ENCODE measurements around the gene RNF39.

RNF39 gene

GRCh38 chr6:30112402-30112994 is 36.9 kb upstream of the RNF39 start:
- Histone ChIP-seq H3K4me3 (ENCODE audit: low read length) (no peak overlapping the region), H3K79me2 (ENCODE audit: low read length) (no peaks in the 10 kb centered on the region), H3K4me2 (ENCODE audit: low read depth, low read length) (no peak overlapping the region), H4K20me1 (ENCODE audit: insufficient read depth, low read length) (no peaks in the 10 kb centered on the region), H3K9ac (ENCODE audit: low read length) (no peak overlapping the region), H3K9me3 (replicated peaks; ENCODE audit: insufficient read depth, low read length) (no peaks in the 10 kb centered on the region), H3K36me3 (replicated peaks; ENCODE audit: insufficient read depth, low read length) (no peaks in the 10 kb centered on the region), H3F3A (ENCODE audit: insufficient read depth, low read length) (peaks cover 9% of the 10 kb centered on the region; the same call in 1 of the 2 replicates), H3K9me2 (replicated peaks; ENCODE audit: insufficient read depth, low read length) (no peaks in the 10 kb centered on the region), H3K27me3 (replicated peaks; ENCODE audit: insufficient read depth, low read length) (no peaks in the 10 kb centered on the region), H3K27ac (ENCODE audit: low read length) (no peak overlapping the region), H3K4me1 (ENCODE audit: low read length) (peaks cover 13% of the 10 kb centered on the region), H2AFZ (ENCODE audit: low read length) (no peak overlapping the region)
- TF ChIP-seq, protein P1, sequence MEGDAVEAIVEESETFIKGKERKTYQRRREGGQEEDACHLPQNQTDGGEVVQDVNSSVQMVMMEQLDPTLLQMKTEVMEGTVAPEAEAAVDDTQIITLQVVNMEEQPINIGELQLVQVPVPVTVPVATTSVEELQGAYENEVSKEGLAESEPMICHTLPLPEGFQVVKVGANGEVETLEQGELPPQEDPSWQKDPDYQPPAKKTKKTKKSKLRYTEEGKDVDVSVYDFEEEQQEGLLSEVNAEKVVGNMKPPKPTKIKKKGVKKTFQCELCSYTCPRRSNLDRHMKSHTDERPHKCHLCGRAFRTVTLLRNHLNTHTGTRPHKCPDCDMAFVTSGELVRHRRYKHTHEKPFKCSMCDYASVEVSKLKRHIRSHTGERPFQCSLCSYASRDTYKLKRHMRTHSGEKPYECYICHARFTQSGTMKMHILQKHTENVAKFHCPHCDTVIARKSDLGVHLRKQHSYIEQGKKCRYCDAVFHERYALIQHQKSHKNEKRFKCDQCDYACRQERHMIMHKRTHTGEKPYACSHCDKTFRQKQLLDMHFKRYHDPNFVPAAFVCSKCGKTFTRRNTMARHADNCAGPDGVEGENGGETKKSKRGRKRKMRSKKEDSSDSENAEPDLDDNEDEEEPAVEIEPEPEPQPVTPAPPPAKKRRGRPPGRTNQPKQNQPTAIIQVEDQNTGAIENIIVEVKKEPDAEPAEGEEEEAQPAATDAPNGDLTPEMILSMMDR (IDR thresholded peaks at IDR 0.05; ENCODE audit: low read length): no peak
- TF ChIP-seq EZH2phosphoT487 (IDR thresholded peaks at IDR 0.05; ENCODE audit: low read length): no peak
- TF ChIP-seq EZH2 (optimal IDR thresholded peaks at IDR 0.05; ENCODE audit: low read depth, low read length): no peak
- no peak for DNase-seq

- DNase-seq: no peak
- no peak overlapping the region for H3K27ac ChIP-seq (ENCODE audit: low read length)
- TF ChIP-seq, protein P1 (IDR thresholded peaks at IDR 0.05; ENCODE audit: low read length): no peak
- TF ChIP-seq EZH2 (optimal IDR thresholded peaks at IDR 0.05; ENCODE audit: low read depth, low read length): no peak
- TF ChIP-seq EZH2phosphoT487 (IDR thresholded peaks at IDR 0.05; ENCODE audit: low read length): no peak
- peaks cover 9% of the 10 kb centered on the region; the same call in 1 of the 2 replicates for H3F3A ChIP-seq (ENCODE audit: insufficient read depth, low read length)
- H3K4me1 ChIP-seq (ENCODE audit: low read length): peaks cover 13% of the 10 kb centered on the region
- H3K27me3 ChIP-seq (replicated peaks; ENCODE audit: insufficient read depth, low read length): no peaks in the 10 kb centered on the region
- H3K4me3 ChIP-seq (ENCODE audit: low read length): no peak overlapping the region
- no peaks in the 10 kb centered on the region for H3K79me2 ChIP-seq (ENCODE audit: low read length)
- no peak overlapping the region for H2AFZ ChIP-seq (ENCODE audit: low read length)
- no peak overlapping the region for H3K4me2 ChIP-seq (ENCODE audit: low read depth, low read length)
- H3K9me2 ChIP-seq (replicated peaks; ENCODE audit: insufficient read depth, low read length): no peaks in the 10 kb centered on the region
- no peaks in the 10 kb centered on the region for H4K20me1 ChIP-seq (ENCODE audit: insufficient read depth, low read length)
- H3K36me3 ChIP-seq (replicated peaks; ENCODE audit: insufficient read depth, low read length): no peaks in the 10 kb centered on the region
- H3K9me3 ChIP-seq (replicated peaks; ENCODE audit: insufficient read depth, low read length): no peaks in the 10 kb centered on the region
- no peak overlapping the region for H3K9ac ChIP-seq (ENCODE audit: low read length)
Measured at GRCh38 chr6:30111266-30111856, 35.8 kb upstream of the RNF39 start.

GRCh38 chr6:30104661-30105060 is 29.1 kb upstream of the RNF39 start:
- H3K4me1 ChIP-seq (ENCODE audit: low read length): peaks cover 15% of the 10 kb centered on the region
- no peaks in the 10 kb centered on the region for H3K36me3 ChIP-seq (replicated peaks; ENCODE audit: insufficient read depth, low read length)
- TF ChIP-seq EZH2 (optimal IDR thresholded peaks at IDR 0.05; ENCODE audit: low read depth, low read length) (no peak), EZH2phosphoT487 (IDR thresholded peaks at IDR 0.05; ENCODE audit: low read length) (no peak)
- TF ChIP-seq, protein P1 (IDR thresholded peaks at IDR 0.05; ENCODE audit: low read length): no peak
- H3K27me3 ChIP-seq (replicated peaks; ENCODE audit: insufficient read depth, low read length): peaks cover 20% of the 10 kb centered on the region
- H3K79me2 ChIP-seq (ENCODE audit: low read length): no peaks in the 10 kb centered on the region
- no peak overlapping the region for H3K4me3 ChIP-seq (ENCODE audit: low read length)
- H2AFZ ChIP-seq (ENCODE audit: low read length): no peak overlapping the region
- H3K27ac ChIP-seq (ENCODE audit: low read length): no peak overlapping the region
- no peak overlapping the region for H3K4me2 ChIP-seq (ENCODE audit: low read depth, low read length)
- no peak for DNase-seq
- H3F3A ChIP-seq (ENCODE audit: insufficient read depth, low read length): peaks cover 15% of the 10 kb centered on the region
- H3K9ac ChIP-seq (ENCODE audit: low read length): no peak overlapping the region
- H3K9me2 ChIP-seq (replicated peaks; ENCODE audit: insufficient read depth, low read length): no peaks in the 10 kb centered on the region
- H3K9me3 ChIP-seq (replicated peaks; ENCODE audit: insufficient read depth, low read length): no peaks in the 10 kb centered on the region
- H4K20me1 ChIP-seq (ENCODE audit: insufficient read depth, low read length): no peaks in the 10 kb centered on the region
